ENCODE measurements around the gene TTC39B.
"Not testable (repeated sequence)": the region's sequence is repeated elsewhere in the genome, so short reads cannot be mapped to it uniquely, and the experiment has no call there.

Gene TTC39B

DNA sequence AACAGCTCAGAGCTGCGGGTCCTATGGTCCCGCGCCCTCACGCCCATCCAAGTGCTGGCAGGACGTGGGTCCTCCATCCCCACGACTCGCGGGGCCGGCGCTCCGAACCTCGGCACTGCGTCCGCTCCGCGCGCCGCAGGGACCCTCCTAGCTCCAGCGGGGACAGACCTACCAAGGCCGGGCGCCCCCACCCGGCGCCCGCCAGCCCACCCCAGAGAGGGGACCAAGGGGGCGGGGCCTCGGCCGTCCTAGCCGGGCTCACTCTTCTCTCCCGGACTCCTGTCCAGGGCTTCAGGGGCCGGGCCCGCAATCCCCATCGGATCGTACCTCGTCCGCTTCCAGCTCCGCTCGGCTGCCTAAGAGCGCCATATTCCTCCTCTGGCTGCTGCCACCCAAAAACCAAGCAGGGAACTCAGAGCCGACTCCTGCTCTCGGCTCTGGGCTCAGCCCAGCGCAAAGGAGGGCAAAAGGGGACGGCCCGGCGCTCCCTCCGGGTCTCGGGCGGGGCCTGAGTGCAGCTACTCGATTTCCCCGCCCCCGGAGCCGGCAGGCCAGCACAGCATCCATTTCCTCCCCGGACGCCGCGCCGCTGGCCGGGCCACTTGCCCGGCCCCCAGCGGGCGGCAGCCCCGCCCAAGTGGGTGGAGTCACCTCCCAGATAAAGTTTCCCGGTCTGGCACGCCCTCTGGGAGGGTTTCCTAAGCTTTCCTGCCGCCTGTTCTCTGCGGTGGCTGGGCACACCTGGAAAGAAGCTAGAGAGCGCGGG is at the start of gene TTC39B:
Gene TTC39B, minus strand, starts transcription at position 460 of the 766 bp plus-strand sequence. Its CDS starts 91 bp downstream, at position 369.
- peak; percentile 98 for DNase-seq (ENCODE audit: low spot score)

DNA sequence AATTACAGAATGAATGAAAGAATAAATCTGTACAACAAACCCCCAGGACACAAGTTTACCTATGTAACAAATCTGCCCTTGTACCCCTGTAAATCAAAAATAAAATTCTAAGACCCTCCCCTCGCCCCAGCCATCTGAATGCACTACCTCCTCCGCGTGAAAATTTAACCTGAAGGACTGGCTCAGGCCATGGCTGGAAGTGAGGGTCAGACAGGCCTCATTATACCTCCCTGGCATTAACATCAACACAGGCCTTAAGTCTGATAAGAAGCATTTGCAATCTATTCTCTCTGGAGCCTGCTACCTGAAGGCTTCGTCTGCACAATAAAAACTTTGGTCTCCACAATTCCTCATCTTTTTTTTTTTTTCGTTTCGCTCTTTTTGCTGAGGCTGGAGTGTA is 48.7 kb upstream of the TTC39B start:
- DNase-seq (ENCODE audit: low spot score), result no peak

DNA sequence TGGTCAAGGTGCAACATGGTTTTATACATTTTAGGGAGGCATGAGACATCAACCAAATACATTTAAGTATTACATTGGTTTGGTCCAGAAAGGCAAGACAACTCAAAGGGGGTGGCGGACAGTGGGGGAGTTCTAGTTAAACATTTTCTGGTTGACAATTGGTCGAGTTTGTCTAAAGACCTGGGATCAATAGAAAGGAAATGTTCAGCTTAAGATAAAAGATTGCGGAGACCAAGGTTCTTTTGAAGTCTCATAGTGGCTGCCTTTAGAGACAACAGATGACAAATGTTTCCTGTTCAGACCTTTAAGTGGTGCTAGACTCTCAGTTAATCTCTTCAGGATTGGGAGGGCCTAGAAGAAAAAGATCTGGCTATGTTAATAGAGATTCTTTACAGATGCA is 47.7 kb upstream of the TTC39B start:
- DNase-seq (ENCODE audit: low spot score), result no peak

DNA sequence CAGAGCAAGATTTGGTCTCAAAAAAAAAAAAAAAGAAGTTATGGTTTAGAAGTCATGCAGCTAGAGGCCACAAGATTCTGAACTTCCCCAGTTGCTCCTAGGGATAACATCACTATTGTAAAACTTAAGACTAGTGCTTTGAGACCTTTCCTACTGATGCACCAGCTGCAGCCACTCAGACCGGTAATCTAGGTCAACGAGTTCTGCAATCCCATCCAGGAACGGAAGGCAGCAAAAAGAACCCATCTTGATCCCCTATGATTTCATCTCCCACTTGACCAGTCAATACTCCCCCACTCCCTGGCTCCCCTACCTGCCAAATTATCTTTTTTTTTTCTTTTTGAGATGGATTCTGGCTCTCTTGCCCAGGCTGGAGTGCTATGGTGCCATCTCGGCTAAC is 46.9 kb upstream of the TTC39B start:
- no peak for DNase-seq (ENCODE audit: low spot score)

DNA sequence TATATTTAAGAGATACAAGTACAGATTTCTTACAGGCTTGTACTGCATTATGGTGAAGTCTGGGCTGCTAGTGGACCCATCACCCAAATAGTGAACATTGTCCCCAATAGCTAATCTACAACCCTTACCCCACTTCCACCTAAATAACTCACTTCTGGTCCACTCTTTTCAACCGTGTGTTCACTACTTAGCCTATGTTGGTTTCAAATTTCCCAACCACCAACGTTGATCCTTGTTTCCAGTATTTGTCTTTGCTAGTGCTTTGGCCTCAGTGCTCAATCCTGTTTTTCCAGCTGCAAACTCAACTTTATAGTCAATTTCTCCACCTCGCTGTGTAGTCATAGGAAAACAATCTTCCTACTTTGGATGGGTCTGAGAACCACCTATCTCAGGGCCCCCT is 45.3 kb upstream of the TTC39B start:
- no peak for DNase-seq (ENCODE audit: low spot score)

DNA sequence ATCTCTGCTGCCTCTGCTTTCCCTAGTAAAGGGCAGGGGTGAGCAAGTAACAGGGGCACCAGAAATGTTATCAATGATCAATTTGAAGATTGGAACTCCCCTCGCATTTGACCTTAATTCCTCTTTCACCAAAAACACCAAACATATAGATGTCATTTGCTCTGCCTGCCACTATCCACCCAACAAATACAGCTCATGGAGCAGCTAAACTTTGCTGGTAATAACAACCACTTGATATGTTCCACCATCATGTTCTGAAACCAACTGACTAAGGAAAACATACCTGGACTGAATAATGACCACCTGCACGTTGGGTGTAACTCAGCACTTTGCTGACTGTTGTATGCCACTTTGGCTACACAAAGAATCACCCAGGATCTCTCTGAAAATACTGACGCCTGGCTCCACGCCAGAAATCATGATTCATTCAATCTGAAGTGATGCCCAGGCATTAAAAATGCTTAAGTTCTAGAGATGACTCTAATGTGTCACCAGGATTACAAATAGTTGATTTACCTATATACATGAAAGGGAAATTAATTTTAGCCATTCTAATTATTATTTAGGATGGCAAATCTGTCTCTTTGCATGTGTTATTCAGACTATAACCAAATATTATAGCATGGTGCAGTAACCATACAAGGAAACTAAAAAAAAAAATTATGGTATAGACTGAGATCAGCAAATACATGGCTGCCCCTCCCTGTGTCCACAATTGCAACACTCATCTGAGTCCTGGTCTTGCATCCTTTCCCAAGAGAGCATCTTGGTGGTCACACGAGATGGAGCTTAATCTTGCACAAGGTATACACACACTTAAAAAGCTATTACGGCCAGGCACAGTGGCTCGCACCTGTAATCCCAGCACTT is 43.1 kb upstream of the TTC39B start:
- DNase-seq (ENCODE audit: low spot score), result no peak

DNA sequence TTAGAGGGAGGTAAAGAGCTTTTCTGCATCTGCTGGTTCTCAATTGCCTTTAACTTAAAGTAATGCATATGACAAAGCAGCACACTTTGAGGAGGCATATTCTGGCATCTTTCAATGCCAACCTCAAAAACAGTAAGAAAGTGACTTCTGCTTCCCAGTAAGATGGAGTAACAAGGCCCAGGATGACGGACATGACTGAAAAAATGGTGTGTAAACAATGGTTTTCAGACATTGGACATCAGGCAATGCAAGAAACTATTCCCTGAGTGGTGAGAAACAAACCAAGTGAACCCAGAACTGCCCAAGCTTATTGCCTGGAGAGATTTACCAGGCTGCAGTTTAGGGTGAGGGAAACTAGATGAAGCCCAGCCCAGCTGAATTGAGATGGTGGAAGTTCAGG is 39.8 kb upstream of the TTC39B start:
- no peak for DNase-seq (ENCODE audit: low spot score)

DNA sequence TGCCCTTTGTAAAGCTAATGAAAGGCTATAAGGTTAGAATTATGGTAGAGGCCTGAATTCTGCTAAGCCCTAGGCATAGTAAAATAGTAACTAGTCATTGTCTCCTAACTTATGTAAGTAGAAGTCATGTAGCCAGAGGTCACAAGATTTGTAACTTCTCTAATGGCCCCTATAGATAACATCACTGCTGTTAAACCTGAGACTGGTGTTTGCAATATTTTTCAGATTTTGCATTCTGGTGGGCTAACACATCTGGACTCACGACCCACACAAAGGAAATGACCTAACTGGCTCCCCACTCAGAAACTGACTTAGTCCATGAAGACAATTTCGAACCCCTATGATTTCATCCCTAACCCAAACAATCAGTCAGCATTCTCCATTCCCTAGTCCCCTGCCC is 37.2 kb upstream of the TTC39B start:
- DNase-seq (ENCODE audit: low spot score), result no peak

DNA sequence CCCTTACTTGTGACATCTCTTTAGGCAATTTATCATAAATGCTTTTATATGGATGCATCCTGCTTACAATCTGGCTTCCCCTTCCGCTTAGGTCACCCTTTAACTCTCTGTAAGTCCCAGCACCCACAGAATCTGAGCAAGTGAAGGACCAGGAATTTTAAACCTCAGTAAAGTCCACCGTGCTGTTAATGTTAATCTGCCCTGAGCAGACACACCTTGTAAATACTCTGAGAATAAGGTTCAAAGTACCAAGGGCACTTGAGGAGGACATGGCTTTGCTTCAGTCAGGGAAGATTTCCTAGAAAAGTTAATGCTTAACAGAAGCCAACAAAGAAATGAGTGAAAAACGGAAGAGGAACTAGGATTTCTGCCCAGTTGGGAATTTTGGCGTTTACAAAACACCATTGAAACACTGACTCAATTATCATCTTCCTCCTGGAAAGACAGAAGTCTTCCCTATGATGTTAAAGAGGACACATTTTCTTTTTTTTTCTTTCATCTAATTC is 26.4 kb upstream of the TTC39B start:
- DNase-seq (ENCODE audit: low spot score), result no peak

DNA sequence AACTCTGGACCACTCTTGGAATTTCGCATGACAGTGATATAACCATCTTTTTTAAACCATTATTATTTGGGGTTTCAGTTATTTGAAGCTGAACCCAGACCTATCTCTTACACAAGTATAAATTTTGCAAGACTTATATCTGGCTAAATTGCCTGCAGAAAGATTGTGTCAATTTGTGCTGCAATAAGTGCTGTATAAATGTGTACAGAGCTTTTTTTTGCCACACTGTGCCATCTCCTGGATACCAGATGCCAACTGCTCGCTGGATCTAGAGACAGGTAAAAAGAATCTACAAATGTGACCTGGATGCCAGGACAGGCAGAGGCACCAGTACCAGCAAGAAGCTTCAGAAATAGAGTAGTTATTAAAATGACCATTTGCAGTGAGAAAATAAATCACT is 25.9 kb upstream of the TTC39B start:
- no peak for DNase-seq (ENCODE audit: low spot score)

DNA sequence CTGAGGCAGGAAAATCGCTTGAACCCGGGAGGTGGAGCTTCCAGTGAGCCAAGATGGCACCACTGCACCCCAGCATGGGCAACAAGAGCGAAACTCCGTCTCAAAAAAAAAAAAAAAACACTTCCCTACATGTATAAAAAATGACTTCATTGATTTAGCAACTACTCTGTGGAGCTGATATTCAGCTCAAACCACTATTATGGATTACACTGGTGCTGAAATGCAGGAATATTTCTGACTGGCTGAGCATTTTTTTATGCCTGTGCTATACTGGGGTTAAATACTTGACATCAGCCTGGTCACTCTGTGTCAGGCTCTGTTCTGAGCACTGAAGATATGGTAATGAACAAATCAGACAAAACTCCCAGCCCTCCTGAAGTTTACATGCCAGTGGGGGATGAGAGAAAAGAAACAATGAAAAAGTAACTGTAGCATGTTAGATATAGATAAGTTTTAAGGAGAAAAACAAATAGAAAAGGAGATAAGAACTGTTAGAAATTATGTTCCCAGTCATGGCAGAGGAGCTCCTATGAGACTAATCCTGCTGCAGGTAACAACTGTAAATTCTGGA is 22.6 kb upstream of the TTC39B start:
- DNase-seq (ENCODE audit: low spot score), result no peak

DNA sequence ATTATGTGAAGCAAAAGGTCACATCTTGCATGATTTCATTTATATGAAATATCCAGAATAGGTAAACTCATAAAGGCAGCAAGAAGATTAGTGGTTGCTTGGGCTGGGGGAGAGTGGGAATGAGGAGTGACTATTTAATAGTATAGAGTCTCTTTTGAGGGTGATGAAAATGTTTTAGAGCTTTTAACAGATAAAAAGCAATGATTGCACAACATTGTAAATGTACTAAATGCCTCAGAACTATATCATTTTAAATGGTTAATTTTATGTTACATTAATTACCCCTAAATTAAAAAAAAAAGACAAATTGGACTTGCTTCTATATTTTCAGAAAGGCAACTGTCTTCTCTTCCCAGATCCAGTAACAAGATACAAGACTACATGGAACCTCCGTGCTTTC is 21.9 kb upstream of the TTC39B start:
- DNase-seq (ENCODE audit: low spot score), result no peak

DNA sequence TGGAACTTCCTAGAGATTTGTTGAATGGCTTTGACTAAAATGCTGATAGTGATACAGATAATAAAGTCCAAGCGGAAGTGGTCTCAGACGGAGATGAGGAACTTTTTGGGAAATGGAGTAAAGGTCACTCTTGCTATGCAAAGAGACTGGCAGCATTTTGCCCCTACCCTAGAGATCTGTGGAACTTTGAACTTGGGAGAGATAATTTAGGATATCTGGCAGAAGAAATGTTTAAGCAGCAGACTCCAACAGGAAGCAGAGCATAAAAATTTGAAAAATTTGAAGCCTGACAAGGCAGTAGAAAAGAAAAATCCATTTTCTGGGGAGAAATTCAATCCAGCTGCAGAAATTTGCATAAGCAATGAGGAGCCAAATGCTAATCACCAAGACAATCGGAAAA is 15.7 kb upstream of the TTC39B start:
- not testable (repeated sequence) for DNase-seq (ENCODE audit: low spot score)

DNA sequence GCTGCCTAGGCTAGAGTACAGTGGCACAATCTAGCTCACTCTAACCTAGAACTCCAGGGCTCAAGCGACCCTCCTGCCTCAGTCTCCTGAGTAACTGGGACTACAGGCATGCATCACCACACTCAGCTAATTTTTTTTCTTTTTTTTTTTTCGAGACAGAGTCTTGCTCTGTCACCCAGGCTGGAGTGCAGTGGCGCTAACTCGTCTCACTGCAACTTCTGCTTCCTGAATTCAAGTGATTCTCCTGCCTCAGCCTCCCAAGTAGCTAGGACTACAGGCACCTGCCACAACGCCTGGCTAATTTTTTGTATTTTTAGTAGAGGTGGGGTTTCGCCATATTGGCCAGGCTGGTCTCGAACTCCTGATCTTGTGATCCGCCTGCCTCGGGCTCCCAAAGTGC is 12.6 kb upstream of the TTC39B start:
- DNase-seq (ENCODE audit: low spot score), result not testable (repeated sequence)

DNA sequence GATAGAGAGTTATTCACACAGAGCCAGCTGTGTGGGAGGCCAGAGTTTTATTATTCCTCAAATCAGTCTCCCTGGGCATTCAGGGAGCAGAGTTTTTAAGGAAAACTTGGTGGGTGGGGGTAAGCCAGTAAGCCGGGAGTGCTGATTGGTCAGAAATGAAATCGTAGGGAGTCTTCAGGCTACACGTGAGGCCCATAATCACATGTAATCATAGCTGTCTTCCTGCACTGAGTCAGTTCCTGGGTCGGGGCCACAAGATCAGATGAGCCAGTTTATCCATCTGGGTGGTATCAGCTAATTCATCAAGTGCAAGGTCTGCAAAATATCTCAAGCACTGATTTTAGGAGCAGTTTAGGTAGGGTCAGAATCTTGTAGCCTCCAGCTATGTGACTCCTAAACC is 10.8 kb upstream of the TTC39B start:
- no peak for DNase-seq (ENCODE audit: low spot score)

DNA sequence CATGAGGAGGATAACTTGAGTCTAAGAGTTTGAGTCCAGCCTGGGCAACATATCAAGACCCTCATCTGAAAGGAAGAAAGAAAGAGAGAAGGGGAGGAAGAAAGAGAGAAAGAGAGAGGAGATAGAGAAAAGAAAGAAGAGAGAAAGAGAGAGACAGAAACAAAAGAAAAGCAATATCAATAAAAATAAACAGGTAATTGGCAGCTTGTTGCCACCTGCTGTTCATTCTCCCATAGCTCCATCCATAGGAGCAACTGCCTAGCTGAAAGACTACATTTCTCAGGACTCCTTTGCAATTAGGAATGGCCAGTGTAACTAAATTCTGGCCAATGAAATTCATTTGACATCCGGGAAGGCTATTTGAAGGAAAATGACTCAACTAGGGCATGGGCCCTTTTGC is 4.6 kb upstream of the TTC39B start:
- no peak for DNase-seq (ENCODE audit: low spot score)

DNA sequence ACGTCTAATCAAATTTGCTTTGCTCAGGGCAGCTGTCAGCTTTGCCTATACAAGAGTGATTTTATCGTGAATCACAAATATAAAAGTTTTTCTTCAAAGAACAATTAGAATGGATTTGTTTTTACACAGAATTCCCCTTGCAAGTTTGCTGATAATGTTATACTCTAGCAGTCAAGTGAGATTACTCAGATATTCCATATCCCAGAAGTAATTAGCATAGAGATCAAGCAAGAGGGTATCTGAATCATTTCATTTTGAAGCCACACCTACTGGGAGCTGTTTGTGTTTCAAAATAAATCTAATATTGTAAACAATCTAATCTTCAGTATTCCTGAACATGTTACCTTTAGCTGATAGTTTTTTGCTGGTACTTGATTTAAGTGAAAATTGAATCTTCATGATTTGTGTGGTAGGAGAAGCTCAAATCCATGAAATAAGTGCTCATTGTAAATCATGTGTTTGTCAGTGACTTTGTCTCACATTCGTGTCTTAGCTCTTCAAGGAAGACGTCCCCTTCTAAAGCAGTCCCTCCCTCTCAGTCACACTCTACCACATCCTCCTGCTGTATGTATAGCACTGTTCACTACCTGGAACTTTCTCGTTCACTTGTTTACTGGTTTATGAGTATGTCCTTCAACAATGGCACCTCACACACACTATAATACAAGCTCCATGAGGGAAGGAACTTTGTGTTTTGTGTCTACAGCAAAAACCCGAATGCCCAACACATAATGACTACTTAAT is 3.3 kb upstream of the TTC39B start:
- DNase-seq (ENCODE audit: low spot score), result no peak

DNA sequence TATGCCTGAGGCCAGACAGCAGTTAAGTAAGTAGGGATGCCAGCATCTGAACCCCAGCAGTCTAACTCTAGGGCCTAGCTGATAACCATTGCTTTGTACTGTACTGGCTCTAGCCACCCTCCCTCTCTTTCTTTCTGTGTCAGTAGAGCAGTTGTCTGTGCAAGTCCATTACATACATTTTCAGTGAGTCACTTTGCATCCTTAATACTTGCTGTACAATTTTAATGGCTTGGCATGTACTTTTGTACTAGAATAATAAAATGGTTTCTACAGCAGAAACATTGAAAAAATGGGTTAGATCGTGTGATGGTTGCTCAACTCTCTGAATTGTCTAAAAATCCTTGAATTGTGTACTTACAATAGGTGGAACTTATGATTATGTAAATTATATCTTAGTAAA is 1.5 kb upstream of the TTC39B start:
- DNase-seq (ENCODE audit: low spot score), result no peak

DNA sequence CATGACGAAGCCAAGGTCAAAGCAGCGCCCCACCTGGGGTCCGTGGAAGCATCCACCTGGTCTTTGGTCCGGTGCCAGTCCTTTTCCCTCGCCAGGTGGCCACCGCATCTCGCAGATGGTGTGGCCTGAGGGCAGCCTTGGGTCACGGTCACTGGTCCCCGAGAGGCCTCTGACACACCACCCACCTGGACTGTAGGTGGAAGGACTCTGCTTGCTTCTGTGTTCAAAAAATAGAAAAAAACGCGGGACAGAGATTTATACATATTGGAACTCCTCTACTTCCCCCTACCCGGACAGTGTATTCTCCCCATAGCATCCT is 466 bp upstream of the TTC39B start:
- DNase-seq (ENCODE audit: low spot score), result no peak

DNA sequence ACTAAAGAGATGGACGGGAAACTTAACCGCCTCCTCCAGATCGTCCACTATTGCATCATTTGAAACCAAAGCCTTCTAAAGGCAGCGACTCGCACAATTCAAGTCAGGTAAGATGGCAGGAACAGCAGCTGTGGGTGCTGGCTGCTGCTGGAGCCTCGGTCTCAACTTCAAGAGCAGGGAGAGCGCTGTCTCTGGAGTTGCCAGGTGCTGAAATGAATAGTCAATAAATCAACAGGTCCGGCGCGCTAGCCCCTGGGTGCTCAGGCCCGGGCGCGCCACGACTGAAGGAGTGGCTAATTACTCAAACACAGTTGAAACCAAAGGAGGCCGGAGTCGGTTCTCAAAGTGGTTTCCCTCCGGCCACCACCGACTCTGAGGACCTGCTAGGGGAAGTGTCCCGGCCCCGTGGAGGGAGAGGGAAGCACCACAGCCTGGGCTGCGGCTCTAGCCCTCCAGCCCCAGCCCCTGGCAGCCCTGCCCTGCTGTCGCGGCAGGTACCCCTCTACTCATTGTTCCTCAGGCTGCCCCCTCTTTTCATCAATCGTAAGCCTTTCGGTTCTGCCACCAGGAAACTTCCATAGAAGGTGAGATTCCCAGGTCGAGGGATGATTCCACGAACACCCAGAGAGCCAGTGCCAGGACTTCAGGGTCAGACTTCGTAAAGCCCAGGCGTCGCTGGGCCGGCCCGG is 804 bp downstream of the TTC39B start:
- DNase-seq (ENCODE audit: low spot score), result peak; percentile 45

DNA sequence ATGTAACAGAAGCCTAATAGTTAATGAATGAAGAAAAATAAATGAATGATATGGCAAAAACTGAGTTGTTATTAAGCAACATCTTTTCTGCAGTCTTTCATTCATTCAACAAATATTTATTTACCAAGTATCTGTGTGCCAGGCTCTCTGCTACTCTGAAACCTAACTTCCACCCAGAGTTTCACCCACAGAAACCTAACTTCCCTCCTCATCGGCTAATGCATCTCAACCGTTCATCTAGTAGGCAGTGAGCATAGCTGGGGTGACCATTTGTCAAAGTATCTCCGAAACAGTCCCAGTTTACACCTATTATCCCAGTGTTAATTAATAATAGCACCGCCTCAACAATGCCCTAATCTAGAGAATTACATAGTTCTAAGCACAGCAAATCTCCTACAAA is 1.5 kb downstream of the TTC39B start:
- DNase-seq (ENCODE audit: low spot score), result no peak

DNA sequence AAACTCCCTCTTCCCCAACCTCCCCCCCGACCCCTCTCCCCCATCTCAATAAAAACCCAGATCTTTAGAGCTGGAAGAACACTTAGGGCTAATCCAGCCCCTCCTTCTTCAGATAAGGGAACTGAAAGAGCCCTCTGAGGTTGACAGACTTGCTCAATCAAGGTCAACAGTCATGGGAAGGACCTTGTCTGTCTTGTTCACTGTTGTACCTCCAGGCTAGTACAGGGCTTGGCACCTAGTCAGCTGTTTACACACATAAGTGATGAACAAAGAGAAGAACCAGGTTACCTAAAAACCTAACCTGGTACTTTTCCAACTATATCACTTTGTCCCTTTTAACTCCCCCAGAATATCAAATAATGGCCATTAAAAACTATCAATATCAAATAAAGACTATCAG is 2.4 kb downstream of the TTC39B start:
- no peak for DNase-seq (ENCODE audit: low spot score)

Data from AG20443 (cell line).